ENCODE measurements around the gene CLIP2.
"Not testable (repeated sequence)": the region's sequence is repeated elsewhere in the genome, so short reads cannot be mapped to it uniquely, and the experiment has no call there.

The CLIP2 gene

GRCh38 chr7:74373536-74373935 lies 84.3 kb downstream of the CLIP2 start:
- no peak overlapping the region for H3K4me3 ChIP-seq (ENCODE audit: low read depth, low read length)
- H3K36me3 ChIP-seq = no peaks in the 10 kb centered on the region; the same call in 1 of the 2 replicates
- no peaks in the 10 kb centered on the region for H3K9me3 ChIP-seq
- peaks cover 4% of the 10 kb centered on the region for H3K4me1 ChIP-seq
- TF ChIP-seq CTCF (IDR thresholded peaks at IDR 0.05; ENCODE audit: low read depth, low read length) = no peak
- H3K27me3 ChIP-seq = no peaks in the 10 kb centered on the region
- peak; percentile 32 for DNase-seq

GRCh38 chr7:74375726-74376220 lies 86.6 kb downstream of the CLIP2 start:
- DNase-seq = no peak
- Histone ChIP-seq H3K9me3 (no peaks in the 10 kb centered on the region), H3K36me3 (no peaks in the 10 kb centered on the region; the same call in 1 of the 2 replicates), H3K4me1 (peaks cover 4% of the 10 kb centered on the region), H3K4me3 (ENCODE audit: low read depth, low read length) (no peak overlapping the region), H3K27me3 (no peaks in the 10 kb centered on the region)
- TF ChIP-seq CTCF (IDR thresholded peaks at IDR 0.05; ENCODE audit: low read depth, low read length) = no peak

- Histone ChIP-seq H3K9me3 (no peaks in the 10 kb centered on the region), H3K27me3 (no peaks in the 10 kb centered on the region), H3K4me1 (peaks cover 4% of the 10 kb centered on the region), H3K36me3 (no peaks in the 10 kb centered on the region; the same call in 1 of the 2 replicates), H3K4me3 (ENCODE audit: low read depth, low read length) (no peak overlapping the region)
- no peak for DNase-seq
- no peak for TF ChIP-seq CTCF (IDR thresholded peaks at IDR 0.05; ENCODE audit: low read depth, low read length)
Observed at GRCh38 chr7:74376256-74377036, 87.2 kb downstream of the CLIP2 start.

- TF ChIP-seq CTCF (IDR thresholded peaks at IDR 0.05; ENCODE audit: low read depth, low read length) = no peak
- H3K4me1 ChIP-seq = no peaks in the 10 kb centered on the region
- no peaks in the 10 kb centered on the region for H3K36me3 ChIP-seq
- H3K4me3 ChIP-seq (ENCODE audit: low read depth, low read length) = no peak overlapping the region
- no peaks in the 10 kb centered on the region for H3K27me3 ChIP-seq
- no peak for DNase-seq
- H3K9me3 ChIP-seq = no peaks in the 10 kb centered on the region
Observed at GRCh38 chr7:74379938-74380337, 90.7 kb downstream of the CLIP2 start.

GRCh38 chr7:74380720-74381119 lies 91.5 kb downstream of the CLIP2 start:
- DNase-seq = no peak
- H3K27me3 ChIP-seq = no peaks in the 10 kb centered on the region
- no peak overlapping the region for H3K4me3 ChIP-seq (ENCODE audit: low read depth, low read length)
- no peaks in the 10 kb centered on the region for H3K36me3 ChIP-seq
- no peaks in the 10 kb centered on the region for H3K9me3 ChIP-seq
- H3K4me1 ChIP-seq = no peaks in the 10 kb centered on the region
- no peak for TF ChIP-seq CTCF (IDR thresholded peaks at IDR 0.05; ENCODE audit: low read depth, low read length)

- H3K9me3 ChIP-seq; H3K27me3 ChIP-seq; H3K4me1 ChIP-seq; DNase-seq; H3K36me3 ChIP-seq; H3K4me3 ChIP-seq (ENCODE audit: low read depth, low read length): not testable (repeated sequence)
Observed at GRCh38 chr7:74384086-74384485, 94.9 kb downstream of the CLIP2 start.

GRCh38 chr7:74384854-74385253 lies 95.6 kb downstream of the CLIP2 start:
- H3K4me3 ChIP-seq (ENCODE audit: low read depth, low read length); H3K4me1 ChIP-seq; H3K27me3 ChIP-seq; H3K36me3 ChIP-seq; DNase-seq; H3K9me3 ChIP-seq: not testable (repeated sequence)
